ENCODE data around the gene TRABD2B.

The TRABD2B gene

GRCh38 chr1:47976728-47977127 lies 20.5 kb downstream of the TRABD2B start:
- no peak for FAIRE-seq
- DNase-seq (ENCODE audit: insufficient read length, low spot score), result no peak
- TF ChIP-seq CTCF (IDR thresholded peaks at IDR 0.05; ENCODE audit: insufficient read depth, missing control alignments), result no peak

- DNase-seq (ENCODE audit: insufficient read length, low spot score), result no peak
- no peak for TF ChIP-seq CTCF (IDR thresholded peaks at IDR 0.05; ENCODE audit: insufficient read depth, missing control alignments)
- no peak for FAIRE-seq
Observed at GRCh38 chr1:47976267-47976666, 20.9 kb downstream of the TRABD2B start.

DNA sequence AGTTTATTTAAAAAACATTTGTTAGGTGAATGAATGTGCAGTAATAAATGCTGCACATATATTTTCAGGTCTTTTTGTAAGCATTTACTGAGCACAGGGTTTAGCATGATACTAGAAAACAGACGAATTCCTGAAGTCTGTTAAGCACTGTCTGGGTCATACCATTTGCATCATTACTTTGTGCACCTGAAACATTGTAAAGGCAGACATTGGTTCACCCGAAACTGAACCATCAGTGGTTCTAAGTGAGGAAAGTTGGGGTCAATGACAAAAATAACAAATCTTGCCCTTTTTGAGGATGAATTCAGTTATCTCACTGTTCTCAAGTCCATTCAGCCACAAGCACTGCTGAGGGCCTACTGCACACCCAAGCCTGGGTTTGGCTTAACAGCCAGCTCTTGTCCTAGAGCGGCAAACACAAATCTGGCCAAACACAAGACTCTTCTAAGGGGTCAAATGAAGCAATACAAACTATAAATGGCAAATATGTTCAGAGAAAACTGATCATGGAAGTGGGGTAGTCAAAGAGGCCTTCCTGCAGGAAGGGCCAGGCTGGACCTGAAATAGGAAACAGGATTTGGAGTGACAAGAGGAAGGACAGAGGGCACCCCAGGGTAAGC lies 21.8 kb downstream of the TRABD2B start:
- TF ChIP-seq CTCF (IDR thresholded peaks at IDR 0.05; ENCODE audit: insufficient read depth, missing control alignments), result no peak
- FAIRE-seq, result no peak

DNA sequence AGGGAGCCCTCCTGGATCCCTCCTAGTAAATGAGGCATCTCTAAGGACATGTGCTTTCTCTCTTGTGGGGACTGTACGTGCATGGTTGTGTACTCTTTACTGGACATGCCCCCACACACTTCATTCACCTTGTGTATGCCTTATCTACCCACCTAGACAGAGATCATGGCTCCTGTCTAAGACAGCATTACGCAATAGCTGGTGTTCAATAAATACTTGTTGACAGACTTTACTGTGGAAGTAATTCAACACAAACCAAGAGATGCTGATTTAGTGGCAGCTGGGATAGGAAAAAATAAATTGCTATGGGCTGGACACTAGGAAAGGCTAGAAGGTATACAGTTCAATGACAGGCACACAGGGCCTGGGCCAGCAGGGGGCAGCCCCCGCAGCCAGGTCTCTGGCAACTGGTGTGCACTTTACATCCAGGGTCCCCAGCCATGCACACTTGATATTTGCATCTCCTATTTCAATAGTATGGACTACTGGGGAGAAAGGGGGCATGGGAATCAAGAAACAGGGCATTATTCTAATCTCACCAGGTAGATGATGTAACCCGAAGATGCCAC lies 24.2 kb downstream of the TRABD2B start:
- peak; percentile 40 for TF ChIP-seq CTCF (IDR thresholded peaks at IDR 0.05; ENCODE audit: insufficient read depth, missing control alignments)
- DNase-seq (ENCODE audit: insufficient read length, low spot score) (no peak), FAIRE-seq (no peak)

More for the DNA sequence above, 21.8 kb downstream of the TRABD2B start:
- DNase-seq (ENCODE audit: insufficient read length, low spot score), result no peak

- no peak for TF ChIP-seq CTCF (IDR thresholded peaks at IDR 0.05; ENCODE audit: insufficient read depth, missing control alignments)
- no peak for FAIRE-seq
- DNase-seq (ENCODE audit: insufficient read length, low spot score), result no peak
Observed at GRCh38 chr1:47971385-47972160, 25.6 kb downstream of the TRABD2B start.

- no peak for TF ChIP-seq CTCF (IDR thresholded peaks at IDR 0.05; ENCODE audit: insufficient read depth, missing control alignments)
- DNase-seq (ENCODE audit: insufficient read length, low spot score) (no peak), FAIRE-seq (no peak)
Observed at GRCh38 chr1:47970882-47971281, 26.3 kb downstream of the TRABD2B start.

DNA sequence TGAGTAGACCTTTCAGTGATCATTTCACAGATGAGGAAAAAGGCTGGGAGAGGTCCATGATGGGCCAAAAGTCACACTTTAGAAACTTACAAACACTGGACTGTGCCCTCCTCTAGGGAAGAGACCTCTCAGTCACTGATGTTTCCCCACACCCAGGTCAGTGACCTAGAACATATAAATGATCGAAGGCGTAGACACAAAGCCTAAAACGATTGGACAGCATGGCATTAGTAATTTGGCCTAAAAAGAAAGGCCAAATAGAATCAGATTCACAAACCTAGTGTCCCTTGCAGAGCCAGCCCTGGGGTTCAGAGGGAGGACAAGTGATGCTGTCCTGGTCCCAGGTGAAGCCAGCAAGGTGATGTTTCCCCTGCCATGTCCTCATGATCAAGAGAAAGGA lies 27.7 kb downstream of the TRABD2B start:
- FAIRE-seq, result no peak
- no peak for DNase-seq (ENCODE audit: insufficient read length, low spot score)
- TF ChIP-seq CTCF (IDR thresholded peaks at IDR 0.05; ENCODE audit: insufficient read depth, missing control alignments), result no peak

Measured in D721Med (cell line).